Upper lobe of right lung (tissue), 1 donor: Measurements from ENCODE around the gene NPC1L1. TPM values are rescaled to one million over a fixed set of nuclear protein-coding genes. Genes with fewer than 3 reads are reported as not detected.

ENCODE experiments used
- ATAC-seq: fragments of 200-7000 bp; cut with Tn5 transposase; one replicate; pipeline ENCODE4 v1.9.1; 2020; ENCODE audit warnings: mild to moderate bottlenecking, moderate library complexity
- DNase-seq: peaks from one replicate; pipeline ENCODE4 v3.0.0-alpha.2; 2020
- H3K27ac ChIP-seq: fragments of 200-600 bp; one replicate; pipeline ENCODE4 v1.8.0; 2022
- H3K27me3 ChIP-seq: fragments of 200-600 bp; one replicate; pipeline ENCODE4 v1.8.0; 2022; ENCODE audit warnings: mild to moderate bottlenecking
- H3K36me3 ChIP-seq: fragments of 200-600 bp; one replicate; pipeline ENCODE4 v1.8.0; 2022
- H3K4me1 ChIP-seq: fragments of 200-600 bp; one replicate; pipeline ENCODE4 v1.8.0; 2022
- H3K4me3 ChIP-seq: fragments of 200-600 bp; one replicate; pipeline ENCODE4 v1.8.0; 2022; ENCODE audit warnings: mild to moderate bottlenecking
- H3K9me3 ChIP-seq: fragments of 200-600 bp; one replicate; pipeline ENCODE4 v1.8.0; 2022
- CTCF ChIP-seq: fragments of 200-600 bp; IDR thresholded peaks from one replicate; pipeline ENCODE4 v1.8.0; 2022; ENCODE audit warnings: antibody characterized with exemption
- intact Hi-C: fragments of 100-400 bp; cut with DNase I; formaldehyde crosslinking; loops from one replicate; pipeline ENCODE4 v1.11.0; 2022
- total RNA-seq: library from RNA; stranded (reverse); fragmentation: NEBNext Ultra II Directional; extraction: Animal tissue kit (Norgen Biotek cat#: 25700); gene quantifications from one replicate; pipeline ENCODE4 v1.2.1, GENCODE V29; 2021
- donor health status: DM: no; HTN: yes; CAD: no; lungs with severe emphysema.

NPC1L1 gene
- total RNA-seq, 1 donor from 2014 or later = 0.17 TPM

- intact Hi-C loops = no loop called here
- TF ChIP-seq CTCF = no peak
- Histone ChIP-seq H3K4me1 (no peaks in the 10 kb centered on the region), H3K36me3 (no peaks in the 10 kb centered on the region), H3K9me3 (no peaks in the 10 kb centered on the region), H3K27ac (no peak overlapping the region), H3K4me3 (no peak overlapping the region), H3K27me3 (no peaks in the 10 kb centered on the region)
- DNase-seq = no peak
- no peak for ATAC-seq
Measured at GRCh38 chr7:44535348-44536064, 5.6 kb downstream of the NPC1L1 start.

- DNase-seq = no peak
- Histone ChIP-seq H3K27me3 (no peaks in the 10 kb centered on the region), H3K4me3 (no peak overlapping the region), H3K27ac (no peak overlapping the region), H3K9me3 (no peaks in the 10 kb centered on the region), H3K36me3 (no peaks in the 10 kb centered on the region), H3K4me1 (no peaks in the 10 kb centered on the region)
- ATAC-seq = peak; percentile 70
- peak; percentile 55 for TF ChIP-seq CTCF
- intact Hi-C loops = no loop called here
Measured at GRCh38 chr7:44534501-44534900, 6.6 kb downstream of the NPC1L1 start.

- no peak overlapping the region for H3K27ac ChIP-seq
- H3K4me3 ChIP-seq = no peak overlapping the region
- no peaks in the 10 kb centered on the region for H3K36me3 ChIP-seq
- H3K4me1 ChIP-seq = no peaks in the 10 kb centered on the region
- no peak for TF ChIP-seq CTCF
- ATAC-seq = no peak
- no peak for DNase-seq
- intact Hi-C loops = no loop called here
- H3K27me3 ChIP-seq = no peaks in the 10 kb centered on the region
- no peaks in the 10 kb centered on the region for H3K9me3 ChIP-seq
Measured at GRCh38 chr7:44534087-44534486, 7.0 kb downstream of the NPC1L1 start.

- Histone ChIP-seq H3K27me3 (no peaks in the 10 kb centered on the region), H3K4me3 (no peak overlapping the region), H3K36me3 (no peaks in the 10 kb centered on the region), H3K27ac (no peak overlapping the region), H3K9me3 (no peaks in the 10 kb centered on the region), H3K4me1 (no peaks in the 10 kb centered on the region)
- intact Hi-C loops = no loop called here
- TF ChIP-seq CTCF = no peak
- DNase-seq (no peak), ATAC-seq (no peak)
Measured at GRCh38 chr7:44533301-44534055, 7.7 kb downstream of the NPC1L1 start.

- Histone ChIP-seq H3K36me3 (no peaks in the 10 kb centered on the region), H3K27ac (no peak overlapping the region), H3K4me1 (no peaks in the 10 kb centered on the region), H3K4me3 (no peak overlapping the region), H3K27me3 (no peaks in the 10 kb centered on the region), H3K9me3 (no peaks in the 10 kb centered on the region)
- no peak for TF ChIP-seq CTCF
- intact Hi-C loops = no loop called here
- no peak for DNase-seq
- ATAC-seq = no peak
Measured at GRCh38 chr7:44531421-44532380, 9.4 kb downstream of the NPC1L1 start.
